MG63 (cell line): Measurements from ENCODE around the gene ZBP1. TPM values are rescaled to one million over a fixed set of nuclear protein-coding genes. Genes with fewer than 3 reads are reported as not detected.

Source experiments
- DNase-seq: peaks from one replicate; pipeline ENCODE4 v3.0.0-alpha.2; 2020
- H3K27me3 ChIP-seq: fragments of 250-450 bp; sonication (Bioruptor Pico); 2 replicates; pipeline ENCODE4 v1.5.1; 2020; ENCODE audit warnings: mild to moderate bottlenecking, moderate library complexity
- H3K36me3 ChIP-seq: fragments of 250-450 bp; sonication (Bioruptor Pico); 2 replicates; pipeline ENCODE4 v1.5.1; 2020; ENCODE audit warnings: mild to moderate bottlenecking, moderate library complexity
- H3K4me3 ChIP-seq: fragments of 250-450 bp; sonication (Bioruptor Pico); 2 replicates; pipeline ENCODE4 v1.5.1; 2020; ENCODE audit warnings: mild to moderate bottlenecking, moderate library complexity
- H3K9me3 ChIP-seq: fragments of 250-450 bp; sonication (Bioruptor Pico); 2 replicates; pipeline ENCODE4 v1.5.1; 2020; ENCODE audit warnings: mild to moderate bottlenecking, moderate library complexity
- total RNA-seq: library from RNA; depleted of rRNA; stranded (reverse); fragments of >200 nt; shearing (Covaris generic); gene quantifications from 2 replicates; pipeline ENCODE4 v1.2.3, GENCODE V29; 2014; ENCODE audit warnings: low replicate concordance

Gene ZBP1
- total RNA-seq, 1 experiment from 2014 or later, result not detected

- DNase-seq, result no peak
Observed at GRCh38 chr20:57598491-57598890, 21.7 kb downstream of the ZBP1 start.

DNA sequence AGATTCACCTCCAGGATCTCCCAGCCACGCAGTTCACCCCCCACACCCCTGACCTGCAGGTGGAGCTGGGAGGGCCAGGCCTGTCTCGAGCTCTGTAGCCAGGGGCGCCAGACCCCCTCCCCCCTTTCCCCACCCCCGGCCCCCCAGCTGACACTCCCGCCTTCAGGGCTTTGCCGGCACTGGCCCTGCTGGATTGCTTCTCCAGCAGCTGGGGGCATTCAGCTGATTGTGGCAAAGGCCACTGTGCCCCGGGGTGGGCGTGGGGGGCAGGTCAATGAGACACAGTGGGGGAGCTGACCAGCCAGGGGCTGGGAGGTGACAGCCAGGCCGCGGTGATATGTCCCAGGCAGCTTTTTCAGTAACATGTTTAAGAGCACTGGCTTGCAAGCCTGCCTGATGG lies 22.2 kb downstream of the ZBP1 start:
- Histone ChIP-seq H3K4me3 (no peak overlapping the region), H3K36me3 (no peaks in the 10 kb centered on the region), H3K27me3 (no peaks in the 10 kb centered on the region), H3K9me3 (no peaks in the 10 kb centered on the region)
- no peak for DNase-seq

More at GRCh38 chr20:57598491-57598890, 21.7 kb downstream of the ZBP1 start:
- H3K36me3 ChIP-seq, result no peaks in the 10 kb centered on the region
- no peak overlapping the region for H3K4me3 ChIP-seq
- H3K9me3 ChIP-seq, result no peaks in the 10 kb centered on the region
- H3K27me3 ChIP-seq, result no peaks in the 10 kb centered on the region

- Histone ChIP-seq H3K36me3 (no peaks in the 10 kb centered on the region), H3K27me3 (no peaks in the 10 kb centered on the region), H3K9me3 (no peaks in the 10 kb centered on the region), H3K4me3 (no peak overlapping the region)
- peak; percentile 64 for DNase-seq
Observed at GRCh38 chr20:57596998-57597939, 23.0 kb downstream of the ZBP1 start.

DNA sequence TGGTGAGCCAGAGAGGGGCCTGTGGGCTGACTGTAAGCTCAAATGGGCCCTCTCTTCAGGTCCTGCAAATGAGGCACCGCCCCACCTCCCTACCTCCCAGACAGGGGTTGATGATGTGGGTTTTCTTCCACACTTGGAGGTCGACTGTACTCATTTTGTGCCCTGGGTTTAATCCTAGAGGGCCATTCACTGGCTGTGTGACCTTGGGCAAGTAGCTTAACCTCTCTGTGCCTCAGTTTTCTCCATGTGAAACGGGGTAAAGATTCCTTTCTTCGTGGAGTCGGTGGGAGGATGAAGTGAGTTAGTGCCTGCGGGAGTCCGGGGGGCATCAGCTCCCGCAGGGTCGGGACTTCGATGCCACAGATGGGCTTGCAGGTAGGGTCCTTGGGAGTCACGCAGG lies 23.9 kb downstream of the ZBP1 start:
- DNase-seq, result no peak
- Histone ChIP-seq H3K4me3 (no peak overlapping the region), H3K9me3 (no peaks in the 10 kb centered on the region), H3K27me3 (no peaks in the 10 kb centered on the region), H3K36me3 (no peaks in the 10 kb centered on the region)

DNA sequence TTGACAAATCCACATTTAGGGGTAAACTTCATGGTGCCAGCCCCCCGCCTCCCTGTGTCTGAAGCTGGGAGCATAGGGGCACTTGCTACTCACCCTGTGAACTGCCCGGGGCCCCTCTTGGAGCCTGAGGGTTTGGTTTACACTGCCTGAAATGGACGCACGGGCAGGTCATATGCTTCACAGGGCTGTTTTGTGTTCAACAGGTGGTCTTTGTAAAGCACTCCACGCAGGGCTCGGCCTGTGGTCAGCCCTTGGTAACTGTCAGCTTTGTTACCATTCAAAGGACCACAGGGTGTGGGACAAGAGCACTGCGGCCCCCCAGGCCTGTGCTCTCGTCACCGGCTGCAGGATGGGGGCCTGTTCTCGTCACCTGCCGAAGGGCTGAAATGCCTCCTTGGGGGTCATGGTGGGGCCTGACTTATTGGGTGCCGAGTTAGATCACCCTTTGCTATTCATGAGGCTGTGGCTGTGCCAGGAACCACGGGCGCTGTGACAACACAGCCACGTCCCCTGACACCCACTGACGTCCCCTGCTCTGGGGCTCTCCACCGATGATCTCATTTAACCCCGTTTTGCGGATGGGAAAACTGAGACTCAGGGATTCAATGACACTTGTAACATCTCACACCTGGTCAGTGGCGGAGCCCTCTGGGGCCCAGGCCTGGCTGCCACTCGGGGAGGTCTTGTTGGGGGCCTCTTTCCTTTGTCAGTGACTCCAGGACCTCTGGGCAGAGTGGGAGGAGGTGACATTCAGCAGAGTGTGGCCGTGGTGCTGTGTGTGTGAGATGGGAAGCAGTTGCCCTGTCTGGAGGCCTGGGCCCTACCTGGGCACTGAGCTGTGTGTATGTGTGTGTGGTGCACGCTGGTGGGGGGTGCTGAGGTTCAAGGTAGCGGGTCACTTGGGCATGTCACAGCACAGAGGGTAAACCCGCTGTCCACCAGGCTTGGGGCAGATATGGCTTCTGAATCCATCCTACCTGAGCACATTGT lies 24.9 kb downstream of the ZBP1 start:
- no peaks in the 10 kb centered on the region for H3K27me3 ChIP-seq
- DNase-seq, result no peak
- H3K9me3 ChIP-seq, result no peaks in the 10 kb centered on the region
- H3K4me3 ChIP-seq, result no peak overlapping the region
- no peaks in the 10 kb centered on the region for H3K36me3 ChIP-seq

GRCh38 chr20:57594092-57594951 lies 25.9 kb downstream of the ZBP1 start:
- peak; percentile 18 for DNase-seq
- H3K9me3 ChIP-seq, result no peaks in the 10 kb centered on the region

GRCh38 chr20:57593134-57593886 lies 26.9 kb downstream of the ZBP1 start:
- no peaks in the 10 kb centered on the region for H3K27me3 ChIP-seq
- H3K4me3 ChIP-seq, result no peak overlapping the region
- no peaks in the 10 kb centered on the region for H3K9me3 ChIP-seq
- no peak for DNase-seq
- no peaks in the 10 kb centered on the region for H3K36me3 ChIP-seq

More at GRCh38 chr20:57594092-57594951, 25.9 kb downstream of the ZBP1 start:
- Histone ChIP-seq H3K27me3 (no peaks in the 10 kb centered on the region), H3K36me3 (no peaks in the 10 kb centered on the region), H3K4me3 (no peak overlapping the region)

DNA sequence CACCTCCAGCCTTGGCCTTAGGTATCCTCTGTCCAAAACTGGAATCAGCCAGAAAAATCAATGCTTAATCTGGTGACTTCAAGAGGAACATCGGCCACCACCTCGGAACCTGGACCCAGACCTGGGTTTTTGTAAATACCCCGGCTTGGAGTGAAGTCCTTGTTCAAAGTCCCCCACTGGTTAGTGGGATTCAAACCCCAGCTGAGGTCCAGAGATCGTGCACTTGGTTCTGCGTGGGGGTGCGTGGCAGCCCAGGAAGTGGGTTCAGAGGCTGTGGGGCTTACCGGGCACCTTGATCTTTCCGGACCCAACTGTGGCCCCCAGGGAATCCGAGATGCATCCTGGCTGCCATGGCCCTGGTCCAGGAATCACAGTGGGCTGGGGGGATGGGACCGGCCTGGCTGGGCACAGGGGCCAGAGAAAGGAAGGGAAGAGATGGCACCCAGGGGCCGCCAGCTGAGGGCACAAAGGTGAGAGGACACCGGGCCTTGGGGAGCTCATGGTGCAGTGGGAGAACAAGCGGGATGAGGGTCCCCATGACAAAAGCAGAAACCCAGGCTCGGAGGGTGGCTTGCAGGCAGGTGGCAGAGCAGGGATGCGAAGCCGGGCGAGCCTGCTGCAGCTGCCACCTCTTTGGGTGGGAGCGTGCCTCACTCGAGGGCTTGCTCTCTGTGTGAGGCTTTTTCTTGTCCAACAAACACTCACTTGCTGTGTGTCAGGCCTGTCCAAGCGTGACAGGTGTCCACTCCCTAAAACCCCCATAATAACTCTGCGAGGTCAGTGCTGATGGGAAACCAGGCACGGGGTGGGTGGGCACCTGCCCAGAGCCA lies 27.7 kb downstream of the ZBP1 start:
- no peaks in the 10 kb centered on the region for H3K27me3 ChIP-seq
- no peaks in the 10 kb centered on the region for H3K9me3 ChIP-seq
- no peaks in the 10 kb centered on the region for H3K36me3 ChIP-seq
- no peak overlapping the region for H3K4me3 ChIP-seq
- no peak for DNase-seq

DNA sequence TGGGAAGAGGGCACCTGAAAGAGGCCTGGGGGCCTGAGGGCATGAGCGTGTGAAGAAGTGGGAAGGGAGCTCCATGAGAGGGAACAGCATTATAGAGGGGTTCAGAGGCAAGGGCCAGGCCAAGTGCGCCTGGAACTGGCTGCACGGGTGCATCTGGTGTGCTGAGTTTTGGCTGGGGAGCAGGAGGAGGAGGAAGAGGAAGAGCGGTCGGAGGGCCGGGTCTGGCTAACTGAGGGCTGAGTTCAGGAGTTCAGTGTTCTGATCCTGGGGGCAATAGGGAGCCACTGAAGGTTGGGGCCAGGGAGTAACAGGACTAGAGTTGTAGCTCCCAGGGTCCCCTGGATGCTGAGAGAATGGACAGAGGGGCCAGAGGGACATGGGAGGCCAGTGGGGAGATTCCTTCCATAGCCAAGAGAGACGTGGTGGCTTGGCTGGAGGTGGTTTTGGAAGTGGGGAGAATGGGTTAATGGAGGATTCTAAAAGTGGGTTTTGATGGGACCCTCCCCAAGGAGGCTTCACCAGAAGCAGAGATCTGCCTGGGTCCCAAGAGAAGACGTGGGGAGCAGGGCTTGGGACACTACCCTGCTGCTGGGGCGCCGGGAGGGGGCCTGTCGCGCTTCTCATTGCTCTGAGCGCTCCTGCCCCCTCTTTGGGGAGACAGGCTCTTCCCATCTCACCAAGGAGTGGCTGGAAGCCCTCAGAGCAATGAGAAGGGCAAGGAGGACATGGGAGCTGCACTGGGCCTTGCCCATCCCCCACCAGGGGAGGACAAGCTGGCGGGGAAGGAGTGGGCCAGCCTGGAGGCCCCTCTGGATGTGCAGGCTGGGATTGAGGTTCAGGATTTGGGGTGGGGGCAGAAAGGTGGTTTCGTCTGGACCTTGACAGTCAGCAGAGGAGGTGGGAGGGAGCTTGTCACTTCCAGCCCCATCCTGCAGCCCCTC lies 28.7 kb downstream of the ZBP1 start:
- H3K4me3 ChIP-seq, result no peak overlapping the region
- no peak for DNase-seq
- H3K27me3 ChIP-seq, result no peaks in the 10 kb centered on the region
- H3K36me3 ChIP-seq, result no peaks in the 10 kb centered on the region
- no peaks in the 10 kb centered on the region for H3K9me3 ChIP-seq

DNA sequence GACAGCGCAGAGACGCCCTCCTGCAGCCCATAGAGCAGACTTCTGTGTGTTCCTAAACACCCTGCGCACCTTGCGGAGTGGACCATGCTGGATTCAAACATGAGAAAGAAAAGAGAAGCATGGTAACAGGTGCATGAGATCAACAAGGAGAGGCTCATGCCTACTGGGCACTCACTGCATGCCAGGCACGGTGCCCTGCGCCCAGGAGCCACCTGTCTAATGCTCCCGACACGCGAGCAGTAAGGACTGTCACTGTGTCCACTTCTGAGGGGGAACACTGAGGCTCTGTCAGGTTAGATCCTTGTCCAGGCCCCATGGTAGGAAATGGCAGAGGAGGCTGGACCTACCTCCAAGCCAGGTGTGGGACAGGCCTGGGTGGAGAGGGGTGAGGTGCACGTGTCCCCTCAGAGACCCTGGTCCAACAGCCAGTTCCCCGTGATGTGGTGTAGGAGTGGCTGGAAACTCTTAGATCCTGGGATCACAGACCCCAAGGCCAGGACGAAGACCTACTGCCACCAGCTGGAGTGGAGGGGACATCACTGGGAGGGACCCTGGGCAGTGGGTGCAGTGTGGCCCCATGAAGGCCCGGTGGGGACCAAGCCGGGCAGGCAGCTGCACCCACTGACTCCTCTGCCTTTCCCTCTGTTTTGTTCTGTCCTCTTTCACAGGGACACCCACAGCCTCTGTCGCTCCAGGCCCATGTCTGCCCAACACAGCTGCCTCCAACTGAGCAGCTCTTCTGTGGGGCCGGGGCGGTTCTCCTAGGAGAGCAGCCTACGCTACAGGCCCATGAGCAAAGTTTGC lies 29.5 kb downstream of the ZBP1 start:
- Histone ChIP-seq H3K27me3 (no peaks in the 10 kb centered on the region), H3K4me3 (no peak overlapping the region), H3K9me3 (no peaks in the 10 kb centered on the region), H3K36me3 (no peaks in the 10 kb centered on the region)
- no peak for DNase-seq

DNA sequence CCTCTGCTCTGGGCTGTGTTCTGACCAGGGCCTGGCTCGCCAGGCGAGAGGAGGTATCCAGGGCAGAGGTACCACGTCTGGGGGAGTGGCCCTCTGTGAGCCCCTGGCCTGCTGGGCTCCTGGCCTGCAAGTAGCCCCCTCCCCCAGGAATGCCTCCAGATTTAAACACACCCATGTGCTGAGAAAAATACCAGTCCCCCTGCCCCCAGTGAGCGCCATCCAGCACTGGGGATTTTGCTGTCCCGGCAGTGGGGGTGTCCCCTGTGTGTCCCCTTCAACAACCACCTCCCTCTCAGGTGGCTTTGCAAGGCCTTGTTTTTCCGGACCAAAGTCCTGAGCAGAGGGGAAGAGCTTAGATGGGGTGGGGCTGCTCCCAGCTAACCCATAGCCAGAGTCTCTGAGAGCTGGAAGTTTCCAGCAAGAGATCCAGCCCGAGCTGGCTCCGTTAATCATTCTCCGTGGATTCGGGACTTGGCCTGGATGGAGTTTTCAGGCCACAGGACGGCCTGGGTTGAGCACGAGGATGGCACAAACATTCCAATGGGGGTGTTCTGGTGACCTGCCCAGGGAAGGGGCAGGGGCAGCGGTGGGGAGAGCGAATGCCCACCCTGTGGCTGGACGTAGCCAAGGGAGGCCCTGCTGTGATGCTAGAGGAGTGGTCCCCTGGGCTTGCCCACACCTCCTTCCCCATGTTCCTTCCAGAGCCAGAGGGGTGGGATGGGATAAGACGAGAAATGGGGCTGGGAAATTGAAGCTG lies 30.3 kb downstream of the ZBP1 start:
- no peaks in the 10 kb centered on the region for H3K27me3 ChIP-seq
- H3K4me3 ChIP-seq, result no peak overlapping the region
- H3K9me3 ChIP-seq, result no peaks in the 10 kb centered on the region
- no peaks in the 10 kb centered on the region for H3K36me3 ChIP-seq
- no peak for DNase-seq

- no peaks in the 10 kb centered on the region for H3K36me3 ChIP-seq
- H3K9me3 ChIP-seq, result no peaks in the 10 kb centered on the region
- H3K4me3 ChIP-seq, result no peak overlapping the region
- DNase-seq, result no peak
- H3K27me3 ChIP-seq, result no peaks in the 10 kb centered on the region
Observed at GRCh38 chr20:57589123-57589727, 31.0 kb downstream of the ZBP1 start.
